Activated CD4-positive, alpha-beta memory T cell treated with anti-CD3 and anti-CD28 coated beads for 36 hours (primary cell): ENCODE results near the gene WSB1. TPM values are rescaled to one million over a fixed set of nuclear protein-coding genes. Genes with fewer than 3 reads are reported as not detected.
A peak's percentile ranks its signal among the peaks of the same experiment; 100 is the strongest.

Experiments used
- CTCF ChIA-PET: fragments of 350-600 bp; sonication (Branson Sonifier 250); formaldehyde crosslinking; loops from one replicate; lab custom pipeline; 2021; ENCODE audit warnings: antibody characterized with exemption, inconsistent platforms; lab: Charles Lee
- POLR2A ChIA-PET: fragments of 350-600 bp; sonication (Branson Sonifier 250); formaldehyde crosslinking; loops from one replicate; lab custom pipeline; 2021; ENCODE audit warnings: antibody characterized with exemption; lab: Charles Lee
- DNase-seq: peaks from one replicate; pipeline ENCODE4 v3.0.0-alpha.2; 2020
- H3K27ac Mint-ChIP-seq: one replicate; pipeline ENCODE4 v1.8.0; 2021; ENCODE audit warnings: mixed read lengths
- H3K27me3 Mint-ChIP-seq: one replicate; pipeline ENCODE4 v1.8.0; 2021; ENCODE audit warnings: mixed read lengths
- H3K36me3 Mint-ChIP-seq: one replicate; pipeline ENCODE4 v1.8.0; 2021; ENCODE audit warnings: mixed read lengths
- H3K4me1 Mint-ChIP-seq: one replicate; pipeline ENCODE4 v1.8.0; 2021; ENCODE audit warnings: low read depth, mixed read lengths
- H3K4me3 Mint-ChIP-seq: one replicate; pipeline ENCODE4 v1.8.0; 2021; ENCODE audit warnings: mild to moderate bottlenecking, mixed read lengths
- H3K9me3 Mint-ChIP-seq: one replicate; pipeline ENCODE4 v1.8.0; 2021; ENCODE audit warnings: mixed read lengths
- intact Hi-C: fragments of 100-400 bp; cut with micrococcal nuclease; formaldehyde crosslinking; loops from one replicate; pipeline ENCODE4 v1.15.1; 2023
- total RNA-seq, 2 experiments: library from RNA; stranded (reverse); gene quantifications; one replicate each; pipeline ENCODE4 v1.2.3, GENCODE V29; 2021

WSB1 gene
- total RNA-seq, 2 experiments from 2014 or later: 135 to 147 TPM

DNA sequence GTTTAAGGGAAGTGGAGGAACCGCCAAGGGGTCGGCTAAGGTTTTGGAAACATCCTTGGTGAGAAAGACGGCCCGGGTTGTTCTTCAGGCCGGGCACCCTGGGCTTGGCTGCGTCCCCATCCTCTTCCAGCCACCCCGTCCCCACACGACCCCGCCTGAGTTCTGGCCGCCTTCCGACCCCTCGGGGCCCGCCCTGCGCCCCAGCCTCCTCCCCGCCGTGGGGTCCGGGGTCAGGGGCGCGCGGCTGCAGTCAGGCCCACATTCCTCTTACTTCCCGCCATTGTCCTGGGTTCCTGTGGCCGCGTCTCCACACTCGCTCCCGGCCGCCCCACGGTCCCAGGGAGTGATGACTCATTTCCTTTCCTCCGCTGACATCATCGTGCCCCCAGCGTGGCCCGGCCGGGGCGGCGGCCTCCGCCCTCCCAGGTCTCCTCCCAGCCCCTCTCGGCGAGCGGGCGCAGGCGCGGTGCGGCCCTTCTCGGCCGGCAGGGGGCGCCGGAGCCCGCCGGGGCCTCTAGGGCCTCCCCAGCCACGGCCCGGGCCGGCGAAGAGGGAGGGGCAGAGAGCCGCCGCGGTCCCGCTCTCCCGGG, 59.6 kb downstream of the WSB1 start:
- Mint-ChIP-seq H3K27me3 (no peaks in the 10 kb centered on the region), H3K27ac (peak overlapping the region; percentile 86), H3K4me3 (peak overlapping the region; percentile 78), H3K9me3 (no peaks in the 10 kb centered on the region), H3K36me3 (no peaks in the 10 kb centered on the region), H3K4me1 (peaks cover 22% of the 10 kb centered on the region)
- peak; percentile 93 for DNase-seq
- ChIA-PET POLR2A (no interaction called here), CTCF (interaction anchor here (0.8 to 5.5 kb wide), 18 partner anchors 21 to 301 kb away, joined by 3 to 101 read pairs (median 4); partner anchors contain the start of genes KSR1 and WSB1)
- intact Hi-C loops: loop anchor here (1.0 to 5.0 kb wide), 7 partner anchors 21 to 297 kb away; partner anchors contain the start of gene WSB1

DNA sequence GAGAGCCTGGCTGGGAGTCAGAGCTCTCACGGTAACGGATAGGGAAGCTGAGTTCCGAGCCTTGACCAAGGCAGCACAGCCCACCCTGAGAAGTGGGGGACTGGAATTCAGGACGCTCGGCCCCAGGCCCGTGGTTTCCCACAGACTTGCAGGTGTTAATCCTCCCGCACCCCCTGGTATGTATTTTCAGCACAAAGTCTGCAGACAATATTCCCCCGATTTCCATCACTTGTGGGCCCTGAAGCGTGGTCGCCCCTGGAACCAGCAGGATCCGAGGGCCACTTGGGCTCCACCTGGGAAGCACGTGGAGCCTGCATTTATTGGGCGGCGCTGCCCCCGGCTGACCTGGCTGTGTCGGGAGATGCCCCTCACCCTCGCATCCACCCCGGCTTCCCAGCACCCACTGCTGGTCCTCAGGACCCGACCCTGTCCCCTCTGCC, 60.2 kb downstream of the WSB1 start:
- H3K9me3 Mint-ChIP-seq: no peaks in the 10 kb centered on the region
- CTCF ChIA-PET: interaction anchor here (0.8 to 5.5 kb wide), 18 partner anchors 21 to 300 kb away, joined by 3 to 101 read pairs (median 4); partner anchors contain the start of genes KSR1 and WSB1

DNA sequence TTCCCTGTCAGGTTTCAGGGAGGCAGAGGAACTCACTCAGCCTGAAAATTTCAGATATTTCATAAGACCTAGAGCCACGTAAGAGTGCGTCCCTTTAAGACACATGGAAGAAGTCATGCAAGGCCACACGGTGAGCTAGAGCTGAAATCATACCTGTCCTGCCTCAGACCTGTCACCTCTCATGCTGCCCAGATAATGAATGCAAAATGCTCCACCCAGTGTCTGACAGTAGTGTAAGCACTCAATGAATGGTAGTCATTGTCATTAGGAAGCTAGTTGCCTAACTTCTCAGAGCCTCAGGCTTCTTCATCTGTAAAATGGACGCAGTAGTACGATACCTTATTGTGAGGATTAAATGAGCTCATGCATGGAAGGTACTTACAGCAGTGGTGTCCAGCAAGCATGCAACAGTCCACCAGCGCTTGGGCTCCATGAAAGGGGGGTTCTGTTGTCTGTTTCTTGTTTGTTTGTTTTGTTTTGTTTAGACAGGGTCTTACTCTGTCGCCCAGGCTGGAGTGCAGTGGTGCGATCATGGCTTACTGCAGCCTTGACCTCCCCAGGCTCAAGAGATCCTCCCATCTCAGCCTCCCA, 60.7 kb downstream of the WSB1 start:
- Mint-ChIP-seq H3K4me3 (peak overlapping the region; percentile 78), H3K9me3 (no peaks in the 10 kb centered on the region), H3K27me3 (no peaks in the 10 kb centered on the region), H3K4me1 (peaks cover 19% of the 10 kb centered on the region), H3K36me3 (no peaks in the 10 kb centered on the region), H3K27ac (no peak overlapping the region)
- CTCF ChIA-PET: interaction anchor here (0.6 to 5.5 kb wide), 24 partner anchors 20 to 300 kb away, joined by 3 to 101 read pairs (median 4); partner anchors contain the start of genes KSR1 and WSB1
- POLR2A ChIA-PET: no interaction called here
- DNase-seq: no peak
- intact Hi-C loops: loop anchor here (1.0 to 5.0 kb wide), 3 partner anchors 27 to 118 kb away; partner anchors contain the start of gene WSB1

More for the DNA sequence above, 60.2 kb downstream of the WSB1 start:
- POLR2A ChIA-PET: no interaction called here
- Mint-ChIP-seq H3K4me1 (peaks cover 19% of the 10 kb centered on the region), H3K27me3 (no peaks in the 10 kb centered on the region), H3K4me3 (peak overlapping the region; percentile 78), H3K27ac (peak overlapping the region; percentile 86), H3K36me3 (no peaks in the 10 kb centered on the region)
- intact Hi-C loops: loop anchor here (1.0 to 5.0 kb wide), 3 partner anchors 27 to 118 kb away; partner anchors contain the start of gene WSB1
- no peak for DNase-seq

DNA sequence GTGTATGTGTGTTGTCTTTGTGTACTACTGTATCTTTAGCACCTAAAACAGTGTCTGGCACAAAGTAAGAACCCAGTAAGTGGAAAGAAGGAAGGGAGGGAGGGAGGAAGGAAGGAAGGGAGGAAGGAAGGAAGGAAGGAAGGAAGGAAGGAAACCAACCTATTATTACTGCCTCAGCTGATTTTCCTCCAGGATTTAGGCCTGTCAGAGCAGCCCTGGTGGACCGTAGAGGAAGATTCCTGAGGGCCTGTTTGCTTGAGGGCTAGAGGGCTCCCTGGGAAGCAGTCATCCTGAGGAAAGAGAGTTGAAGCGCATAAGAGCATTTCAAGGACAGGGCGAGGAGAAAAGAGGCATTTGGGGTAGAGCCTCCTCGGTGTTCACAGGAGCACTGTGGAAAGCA, 61.5 kb downstream of the WSB1 start:
- ChIA-PET CTCF (interaction anchor here (1.2 to 5.5 kb wide), 7 partner anchors 31 to 295 kb away, joined by 3 to 101 read pairs (median 12); partner anchors contain the start of gene KSR1), POLR2A (no interaction called here)
- H3K4me3 Mint-ChIP-seq: no peak overlapping the region
- H3K27ac Mint-ChIP-seq: no peak overlapping the region
- no peaks in the 10 kb centered on the region for H3K27me3 Mint-ChIP-seq
- no peak for DNase-seq
- peaks cover 25% of the 10 kb centered on the region for H3K4me1 Mint-ChIP-seq
- H3K9me3 Mint-ChIP-seq: no peaks in the 10 kb centered on the region
- intact Hi-C loops: no loop called here
- H3K36me3 Mint-ChIP-seq: no peaks in the 10 kb centered on the region

DNA sequence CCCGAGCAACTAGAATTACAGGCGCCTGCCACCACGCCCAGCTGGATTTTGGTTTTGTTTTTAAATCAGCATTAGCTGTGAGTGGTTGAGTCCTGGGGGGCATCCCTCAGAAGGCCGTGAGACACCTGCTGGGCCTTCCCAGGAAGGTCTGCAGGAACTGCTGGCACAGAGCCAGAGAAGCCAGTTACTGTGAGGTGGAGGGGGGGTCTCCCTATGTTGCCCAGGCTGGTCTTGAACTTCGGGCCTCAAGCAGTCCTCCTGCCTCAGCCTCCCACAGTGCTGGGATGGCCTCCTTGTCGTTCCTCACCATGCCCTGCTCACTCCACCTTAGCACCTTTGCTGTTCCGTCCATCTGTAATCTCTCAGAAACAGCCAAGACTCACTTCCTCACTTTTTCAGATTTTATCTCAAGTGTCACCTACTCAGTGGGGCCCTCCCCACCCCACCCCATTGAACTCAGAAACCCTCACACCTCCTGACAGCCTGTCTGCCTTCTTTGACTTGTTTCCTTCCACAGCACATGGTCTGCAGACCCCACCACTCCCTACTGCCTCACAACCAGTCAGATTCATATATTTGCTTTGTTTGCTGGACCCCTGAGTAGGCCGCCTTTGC, 62.3 kb downstream of the WSB1 start:
- intact Hi-C loops: no loop called here
- ChIA-PET CTCF (interaction anchor here (0.7 to 5.5 kb wide), 4 partner anchors 120 to 294 kb away, joined by 4 to 101 read pairs (median 14); no protein-coding TSS in a partner anchor), POLR2A (no interaction called here)
- H3K9me3 Mint-ChIP-seq: no peaks in the 10 kb centered on the region
- no peak for DNase-seq
- H3K27me3 Mint-ChIP-seq: no peaks in the 10 kb centered on the region
- H3K4me3 Mint-ChIP-seq: no peak overlapping the region
- peaks cover 30% of the 10 kb centered on the region for H3K4me1 Mint-ChIP-seq
- H3K27ac Mint-ChIP-seq: no peak overlapping the region
- H3K36me3 Mint-ChIP-seq: no peaks in the 10 kb centered on the region

DNA sequence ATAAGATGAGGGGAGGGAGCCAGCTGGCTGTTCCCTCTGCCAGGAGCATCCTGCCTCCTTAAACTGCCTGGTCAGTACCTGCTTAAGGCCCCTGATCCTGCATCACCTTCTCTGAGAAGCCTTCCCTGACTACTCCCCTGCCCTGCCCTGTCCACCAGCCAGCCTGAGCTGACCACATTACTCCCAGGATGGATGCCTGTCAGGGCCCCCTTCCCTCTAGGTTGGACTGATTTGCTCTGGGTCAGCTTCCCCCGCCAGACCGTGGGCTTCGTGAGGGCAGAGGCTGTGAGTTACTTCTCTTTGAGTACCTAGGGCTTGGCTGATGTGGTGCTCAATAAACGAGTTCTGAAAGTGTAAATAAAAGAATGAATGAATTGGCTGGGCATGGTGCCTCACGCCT, 63.3 kb downstream of the WSB1 start:
- H3K27me3 Mint-ChIP-seq: peaks cover 2% of the 10 kb centered on the region
- ChIA-PET CTCF (interaction anchor here (0.9 to 1.0 kb wide), 2 partner anchors 245 to 295 kb away, joined by 3 read pairs; no protein-coding TSS in a partner anchor), POLR2A (no interaction called here)
- no peak overlapping the region for H3K27ac Mint-ChIP-seq
- no peak overlapping the region for H3K4me3 Mint-ChIP-seq
- H3K9me3 Mint-ChIP-seq: no peaks in the 10 kb centered on the region
- no peaks in the 10 kb centered on the region for H3K36me3 Mint-ChIP-seq
- H3K4me1 Mint-ChIP-seq: peaks cover 27% of the 10 kb centered on the region
- intact Hi-C loops: no loop called here
- DNase-seq: no peak

DNA sequence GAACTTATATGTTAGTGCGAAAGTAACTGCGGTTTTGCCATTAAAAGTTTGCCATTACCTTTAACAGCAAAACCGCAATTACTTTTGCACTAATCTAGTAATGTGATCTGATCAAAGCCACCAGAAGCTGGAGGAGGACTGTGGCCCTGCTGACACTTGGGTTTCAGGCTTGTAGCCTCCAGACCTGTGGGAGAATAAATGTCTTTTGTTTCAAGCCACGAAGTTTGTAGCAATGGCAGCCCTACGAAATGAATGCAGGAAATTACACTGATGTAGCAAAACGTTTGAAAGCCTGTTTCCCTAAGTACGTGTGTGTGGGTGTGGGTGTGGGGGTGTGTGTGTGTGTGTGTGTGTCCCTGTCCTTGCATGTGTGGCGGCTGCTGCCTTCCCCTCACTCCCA, 66.6 kb downstream of the WSB1 start:
- Mint-ChIP-seq H3K4me3 (no peak overlapping the region), H3K9me3 (no peaks in the 10 kb centered on the region), H3K4me1 (peaks cover 10% of the 10 kb centered on the region), H3K27me3 (peaks cover 2% of the 10 kb centered on the region), H3K36me3 (no peaks in the 10 kb centered on the region), H3K27ac (no peak overlapping the region)
- ChIA-PET POLR2A (no interaction called here), CTCF (interaction anchor here (1.2 to 2.0 kb wide), 5 partner anchors 11 to 242 kb away, joined by 3 to 6 read pairs (median 4); no protein-coding TSS in a partner anchor)
- intact Hi-C loops: no loop called here
- no peak for DNase-seq

DNA sequence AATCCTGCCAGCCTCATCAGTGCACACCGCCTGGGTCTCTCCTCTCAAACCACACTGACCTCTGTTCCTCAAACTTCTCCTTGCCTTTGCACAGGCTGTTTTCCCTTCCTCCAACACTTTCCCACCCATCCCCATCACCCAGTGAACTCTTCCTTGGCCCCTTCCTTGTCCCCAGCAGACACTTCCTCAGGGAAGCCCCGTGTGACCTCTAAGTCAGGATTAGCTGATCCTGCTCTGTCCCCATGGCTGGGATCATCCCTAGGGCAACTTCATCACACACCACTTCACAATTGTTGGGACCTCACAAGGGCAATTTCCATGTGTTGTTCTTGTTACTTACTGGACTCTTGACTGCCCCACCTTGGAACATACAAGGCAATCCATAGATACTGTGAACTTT, 67.8 kb downstream of the WSB1 start:
- DNase-seq: no peak
- H3K27ac Mint-ChIP-seq: no peak overlapping the region
- ChIA-PET POLR2A (no interaction called here), CTCF (interaction anchor here (1.0 to 2.0 kb wide), 2 partner anchors 125 to 238 kb away, joined by 3 to 4 read pairs; no protein-coding TSS in a partner anchor)
- peaks cover 10% of the 10 kb centered on the region for H3K4me1 Mint-ChIP-seq
- H3K36me3 Mint-ChIP-seq: no peaks in the 10 kb centered on the region
- no peak overlapping the region for H3K4me3 Mint-ChIP-seq
- intact Hi-C loops: no loop called here
- H3K9me3 Mint-ChIP-seq: no peaks in the 10 kb centered on the region
- peaks cover 2% of the 10 kb centered on the region for H3K27me3 Mint-ChIP-seq

DNA sequence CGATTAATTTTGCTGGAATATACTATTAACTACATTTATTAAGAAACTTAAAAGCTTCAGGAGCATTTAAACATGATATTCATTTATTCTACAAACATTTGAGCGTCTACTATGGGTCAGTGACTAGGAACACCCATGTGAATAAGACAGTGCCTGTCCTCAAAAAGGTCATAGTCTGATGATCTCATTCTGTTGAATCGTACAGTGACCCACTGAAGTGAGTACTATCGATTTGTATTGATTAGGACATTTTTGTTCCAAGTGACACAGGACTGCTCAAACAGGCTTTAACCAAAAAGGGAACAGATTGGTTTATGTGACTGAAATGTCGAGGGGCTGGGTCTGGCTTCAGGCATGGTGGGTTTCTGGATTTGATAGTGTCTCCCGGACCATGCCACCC, 68.6 kb downstream of the WSB1 start:
- CTCF ChIA-PET: interaction anchor here (0.7 to 1.0 kb wide), 2 partner anchors 237 to 238 kb away, joined by 3 read pairs; no protein-coding TSS in a partner anchor
- Mint-ChIP-seq H3K27me3 (peaks cover 2% of the 10 kb centered on the region), H3K36me3 (no peaks in the 10 kb centered on the region), H3K27ac (no peak overlapping the region), H3K4me1 (peaks cover 10% of the 10 kb centered on the region), H3K9me3 (no peaks in the 10 kb centered on the region), H3K4me3 (no peak overlapping the region)
- intact Hi-C loops: no loop called here
- POLR2A ChIA-PET: no interaction called here
- no peak for DNase-seq

DNA sequence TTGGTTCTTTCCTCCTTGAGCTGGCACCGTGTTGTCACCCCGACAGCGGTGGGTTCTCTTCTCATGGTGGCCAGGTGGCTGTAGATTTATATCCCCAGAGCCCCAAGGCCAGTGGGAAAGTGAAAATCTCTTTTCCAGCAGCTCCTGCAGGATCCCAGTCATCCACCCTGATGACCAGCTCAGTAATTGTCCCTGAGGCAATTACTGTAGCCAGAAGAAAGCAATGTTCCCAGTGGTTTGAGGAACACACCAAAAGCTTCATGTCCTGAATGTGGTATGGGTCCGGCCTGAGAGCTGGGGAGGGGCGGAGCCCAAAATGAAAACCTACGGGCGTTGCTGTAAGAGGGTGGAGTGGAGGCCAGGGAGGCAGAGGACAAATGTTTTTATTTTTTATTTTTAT, 69.0 kb downstream of the WSB1 start:
- Mint-ChIP-seq H3K4me1 (peaks cover 10% of the 10 kb centered on the region), H3K36me3 (no peaks in the 10 kb centered on the region), H3K27me3 (peaks cover 2% of the 10 kb centered on the region)

DNA sequence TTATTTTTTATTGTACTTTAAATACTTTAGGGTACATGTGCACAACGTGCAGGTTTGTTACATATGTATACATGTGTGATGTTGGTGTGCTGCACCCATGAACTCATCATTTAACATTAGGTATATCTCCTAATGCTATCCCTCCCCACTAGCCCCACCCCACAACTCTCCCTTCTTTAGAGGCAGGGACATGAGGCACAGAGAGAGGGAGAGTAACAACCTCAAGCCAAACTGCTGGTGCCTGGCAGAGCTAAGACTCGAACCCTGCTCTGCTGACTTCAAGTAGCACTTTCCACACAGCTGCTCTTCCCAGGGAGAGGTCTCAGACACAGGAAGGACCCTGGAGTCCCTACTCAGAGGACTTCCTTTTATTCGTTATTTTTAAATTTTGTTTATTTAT, 69.4 kb downstream of the WSB1 start:
- Mint-ChIP-seq H3K4me3 (no peak overlapping the region), H3K27ac (no peak overlapping the region), H3K27me3 (peaks cover 2% of the 10 kb centered on the region), H3K36me3 (no peaks in the 10 kb centered on the region), H3K9me3 (no peaks in the 10 kb centered on the region), H3K4me1 (peaks cover 10% of the 10 kb centered on the region)
- intact Hi-C loops: no loop called here
- ChIA-PET POLR2A (no interaction called here), CTCF (interaction anchor here (1.3 kb wide), 1 partner anchor 235 kb away, joined by 5 read pairs; no protein-coding TSS in a partner anchor)
- DNase-seq: no peak

More for the DNA sequence above, 69.0 kb downstream of the WSB1 start:
- intact Hi-C loops: no loop called here
- no peak overlapping the region for H3K4me3 Mint-ChIP-seq
- no peak for DNase-seq
- H3K9me3 Mint-ChIP-seq: no peaks in the 10 kb centered on the region
- CTCF ChIA-PET: interaction anchor here (1.3 kb wide), 1 partner anchor 236 kb away, joined by 5 read pairs; no protein-coding TSS in a partner anchor
- POLR2A ChIA-PET: no interaction called here
- no peak overlapping the region for H3K27ac Mint-ChIP-seq
